SK-N-SH (cell line): Measurements from ENCODE around the gene TARS3.

Source experiments
- CTCF ChIP-seq: fragments of 200-600 bp; sonication (generic); IDR thresholded peaks from 2 replicates; pipeline ENCODE4 v1.6.1; 2017; ENCODE audit warnings: antibody characterized with exemption, mild to moderate bottlenecking, moderate library complexity
- EP300 ChIP-seq, 2 experiments: IDR thresholded peaks; 2 replicates each; pipeline versions ENCODE4 v1.4.0 to v1.6.1; 2012; ENCODE audit warnings: borderline replicate concordance in 1 of 2, low read depth in 1 of 2, low read length in 1 of 2
- GABPA ChIP-seq: IDR thresholded peaks from 2 replicates; pipeline ENCODE4 v1.4.0; 2012; ENCODE audit warnings: low read depth, mild to moderate bottlenecking
- GATA2 ChIP-seq: sonication (generic); formaldehyde crosslinking; IDR thresholded peaks from 2 replicates; pipeline ENCODE4 v1.5.0; 2020; ENCODE audit warnings: mild to moderate bottlenecking, missing genetic modification reagents
- MAX ChIP-seq: IDR thresholded peaks from 2 replicates; pipeline ENCODE4 v1.4.0; 2012; ENCODE audit warnings: low read depth
- MXI1 ChIP-seq: IDR thresholded peaks from 2 replicates; pipeline ENCODE4 v1.6.1; 2012; ENCODE audit warnings: mild to moderate bottlenecking, low read depth, low read length, improper control_type of control experiment
- NFIC ChIP-seq: IDR thresholded peaks from 2 replicates; pipeline ENCODE4 v1.4.0; 2012; ENCODE audit warnings: borderline replicate concordance
- NRF1 ChIP-seq: IDR thresholded peaks from 2 replicates; pipeline ENCODE4 v1.6.1; 2012; ENCODE audit warnings: low read depth, mild to moderate bottlenecking, low read length
- POLR2AphosphoS5 ChIP-seq: IDR thresholded peaks from 2 replicates; pipeline ENCODE4 v1.6.1; 2012; ENCODE audit warnings: low read depth, low read length
- RCOR1 ChIP-seq: fragments of 150-350 bp; IDR thresholded peaks from 2 replicates; pipeline ENCODE4 v1.6.1; 2017; ENCODE audit warnings: antibody characterized with exemption, low read length
- REST ChIP-seq: IDR thresholded peaks from 2 replicates; pipeline ENCODE4 v1.6.1; 2012; ENCODE audit warnings: mild to moderate bottlenecking, low read depth, low read length, moderate library complexity
- RFX5 ChIP-seq: IDR thresholded peaks from 2 replicates; pipeline ENCODE4 v1.6.1; 2012; ENCODE audit warnings: mild to moderate bottlenecking, improper control_type of control experiment, low read length
- SIN3A ChIP-seq: IDR thresholded peaks from 2 replicates; pipeline ENCODE4 v1.6.1; 2012; ENCODE audit warnings: low read depth, mild to moderate bottlenecking, low read length, moderate library complexity, borderline replicate concordance

GRCh38 chr15:101684877-101685276 is 39.4 kb downstream of the TARS3 start:
- TF ChIP-seq CTCF, result no peak
- TF ChIP-seq RCOR1, result no peak
- no peak for TF ChIP-seq NRF1
- no peak for TF ChIP-seq GATA2 (CRISPR knock-in tag)
- TF ChIP-seq MXI1, result no peak
- no peak for TF ChIP-seq SIN3A
- TF ChIP-seq REST, result no peak
- no peak for TF ChIP-seq POLR2AphosphoS5
- no peak for TF ChIP-seq RFX5
- TF ChIP-seq EP300 (IDR thresholded peaks at IDR 0.05; ENCODE audit: borderline replicate concordance in 1 of 2, low read depth in 1 of 2, low read length in 1 of 2), result no peak
- no peak for TF ChIP-seq NFIC
- no peak for TF ChIP-seq GABPA
- no peak for TF ChIP-seq MAX
